GM12878 (cell line): ENCODE data around the gene HOXC12. TPM values are rescaled to one million over a fixed set of nuclear protein-coding genes. Genes with fewer than 3 reads are reported as not detected.

ENCODE experiments used
- ATAC-seq: fragments of 200-7000 bp; cut with Tn5 transposase; 3 replicates; pipeline ENCODE4 v1.9.1; 2020; ENCODE audit warnings: mild to moderate bottlenecking, moderate library complexity
- BruUV-seq: library from RNA; stranded (reverse); fragments of 400-500 nt; replicated peaks from 2 replicates; lab custom pipeline; 2021; lab: Mats Ljungman, UMichigan
- CTCF ChIA-PET: fragments of 300-600 bp; sonication (Branson Sonifier 250); formaldehyde crosslinking; extraction: SDS; loops from one replicate; lab custom pipeline; 2021; ENCODE audit warnings: inconsistent platforms; lab: Yijun Ruan, JAX
- POLR2A ChIA-PET: fragments of 350-600 bp; formaldehyde crosslinking; extraction: SDS; loops from one replicate; lab custom pipeline; 2021; ENCODE audit warnings: inconsistent platforms; lab: Charles Lee
- RAD21 ChIA-PET: fragments of 300-600 bp; sonication (Branson Sonifier 250); formaldehyde crosslinking; loops from one replicate; lab custom pipeline; 2023; ENCODE audit warnings: antibody characterized with exemption; ENCODE audit not compliant: unreplicated experiment; lab: Charles Lee
- SMC1A ChIA-PET: fragments of 300-600 bp; sonication (Branson Sonifier 250); formaldehyde crosslinking; loops from one replicate; lab custom pipeline; 2023; ENCODE audit not compliant: unreplicated experiment, uncharacterized antibody; lab: Charles Lee
- DNase-seq: peaks from one replicate; pipeline ENCODE4 v3.0.0-alpha.2; 2011; ENCODE audit warnings: low read depth, low spot score
- FAIRE-seq: peaks from 3 replicates; lab custom pipeline; 2011; peaks lifted over from hg19 to GRCh38; lab: Jason Lieb, UNC
- H2AFZ ChIP-seq: 2 replicates; pipeline ENCODE4 v1.6.0; 2011; ENCODE audit warnings: low read depth, low read length, control low read depth; ENCODE audit not compliant: control insufficient read depth
- H3K27ac ChIP-seq: 2 replicates; pipeline ENCODE4 v1.5.1; 2011; ENCODE audit warnings: control low read depth; ENCODE audit not compliant: control insufficient read depth, insufficient read depth
- H3K27me3 ChIP-seq, 2 experiments: replicated peaks in 1 of 2; 2 replicates each; pipeline versions ENCODE4 v1.6.0 to v1.6.1; 2011; ENCODE audit warnings: low read length in 1 of 2; ENCODE audit not compliant: control insufficient read depth in 2 of 2, insufficient read depth in 2 of 2
- H3K36me3 ChIP-seq, 2 experiments: 2 replicates each; pipeline ENCODE4 v1.5.1; 2011; ENCODE audit warnings: low read length in 1 of 2; ENCODE audit not compliant: control insufficient read depth in 2 of 2, insufficient read depth in 2 of 2
- H3K4me1 ChIP-seq: 2 replicates; pipeline ENCODE4 v1.6.1; 2011; ENCODE audit warnings: mild to moderate bottlenecking, low read length, moderate library complexity, mixed read lengths; ENCODE audit not compliant: control insufficient read depth, insufficient read depth
- H3K4me2 ChIP-seq: 2 replicates; pipeline ENCODE4 v1.6.0; 2011; ENCODE audit warnings: control low read depth; ENCODE audit not compliant: control insufficient read depth, insufficient read depth
- H3K4me3 ChIP-seq: fragments of 200-600 bp; sonication (generic); 2 replicates; pipeline ENCODE4 v1.5.1; 2016
- H3K79me2 ChIP-seq: 2 replicates; pipeline ENCODE4 v1.6.0; 2011; ENCODE audit warnings: low read length; ENCODE audit not compliant: control insufficient read depth, insufficient read depth
- H3K9ac ChIP-seq: 2 replicates; pipeline ENCODE4 v1.8.0; 2011; ENCODE audit warnings: low read length, control low read depth, mixed read lengths; ENCODE audit not compliant: control insufficient read depth, insufficient read depth
- H3K9me3 ChIP-seq: replicated peaks from 3 replicates; pipeline ENCODE4 v1.5.1; 2011; ENCODE audit warnings: mild to moderate bottlenecking, low read length; ENCODE audit not compliant: control insufficient read depth, insufficient read depth
- H4K20me1 ChIP-seq: 2 replicates; pipeline ENCODE4 v1.6.0; 2011; ENCODE audit not compliant: control insufficient read depth, insufficient read depth
- CEBPZ ChIP-seq: fragments of 150-350 bp; IDR thresholded peaks from 2 replicates; pipeline ENCODE4 v1.6.1; 2016; ENCODE audit warnings: low read depth, low read length
- EED ChIP-seq: sonication (generic); IDR thresholded peaks from 2 replicates; pipeline ENCODE4 v1.6.1; 2016; ENCODE audit warnings: antibody characterized with exemption, low read depth
- ESRRA ChIP-seq: IDR thresholded peaks from 2 replicates; pipeline ENCODE4 v1.6.1; 2012; ENCODE audit warnings: mild to moderate bottlenecking, low read length, improper control_type of control experiment
- EZH2 ChIP-seq: IDR thresholded peaks from 2 replicates; pipeline ENCODE4 v1.6.1; 2012; ENCODE audit warnings: low read depth, mild to moderate bottlenecking, control low read depth, inconsistent platforms, low read length, borderline replicate concordance; ENCODE audit not compliant: control insufficient read depth
- IKZF2 ChIP-seq, 2 experiments: fragments of 450-650 bp; IDR thresholded peaks; 2 replicates each; pipeline ENCODE4 v1.6.1; 2017; ENCODE audit warnings: mild to moderate bottlenecking in 2 of 2, moderate library complexity in 2 of 2
- MAX ChIP-seq: IDR thresholded peaks from 2 replicates; pipeline ENCODE4 v1.6.1; 2012; ENCODE audit warnings: low read depth, low read length, improper control_type of control experiment
- MEF2B ChIP-seq: fragments of 450-650 bp; IDR thresholded peaks from 2 replicates; pipeline ENCODE4 v1.6.1; 2018; ENCODE audit warnings: mild to moderate bottlenecking, moderate library complexity; ENCODE audit not compliant: partially characterized antibody, poor library complexity, severe bottlenecking
- NR2F1 ChIP-seq: fragments of 450-650 bp; conservative IDR thresholded peaks from 2 replicates; pipeline ENCODE4 v1.6.1; 2017; ENCODE audit warnings: mild to moderate bottlenecking
- PBX3 ChIP-seq: IDR thresholded peaks from 2 replicates; pipeline ENCODE4 v1.6.1; 2011; ENCODE audit warnings: mild to moderate bottlenecking, low read depth, low read length, moderate library complexity; ENCODE audit not compliant: insufficient replicate concordance
- POLR2AphosphoS5 ChIP-seq: IDR thresholded peaks from 2 replicates; pipeline ENCODE4 v1.6.1; 2011; ENCODE audit warnings: mild to moderate bottlenecking, low read length, inconsistent platforms
- RB1 ChIP-seq: fragments of 450-650 bp; formaldehyde crosslinking; IDR thresholded peaks from 2 replicates; pipeline ENCODE4 v1.6.1; 2017; ENCODE audit warnings: mild to moderate bottlenecking, borderline replicate concordance
- SP1 ChIP-seq: IDR thresholded peaks from one replicate; pipeline ENCODE4 v1.6.1; 2011; ENCODE audit warnings: low read depth, low read length
- TCF12 ChIP-seq: IDR thresholded peaks from 2 replicates; pipeline ENCODE4 v1.6.1; 2011; ENCODE audit warnings: low read depth, mild to moderate bottlenecking, low read length
- ZBTB40 ChIP-seq: fragments of 450-650 bp; IDR thresholded peaks from 2 replicates; pipeline ENCODE4 v1.6.1; 2016; ENCODE audit warnings: mild to moderate bottlenecking, moderate library complexity, borderline replicate concordance
- WGBS: methylation state at CpG from one replicate; pipeline ENCODE4 v1.1.6; 2016; ENCODE audit warnings: low lambda C conversion rate; ENCODE audit not compliant: insufficient replicate concordance, insufficient coverage; ENCODE audit errors: missing lambda C conversion rate; 5-methylcytosine and 5-hydroxymethylcytosine counted together
- in situ Hi-C: fragments of 300-500 bp; cut with MboI; formaldehyde crosslinking; loops from 9 replicates; pipeline ENCODE4 v1.14.3; 2018; ENCODE audit warnings: mixed read lengths
- intact Hi-C: fragments of 100-400 bp; cut with micrococcal nuclease; formaldehyde crosslinking; loops from one replicate; pipeline ENCODE4 v1.14.2; 2022; ENCODE audit not compliant: unreplicated experiment
- polyA plus RNA-seq, 11 experiments: library from polyadenylated mRNA; depleted of rRNA in 4 of 11; unstranded in 6 of 11; stranded (reverse) in 5 of 11; fragments of >200 nt; fragmentation: Nextera tagmentation in 4 of 11; fragmentation: Illumina TruSeq in 1 of 11; extraction: Ambion mirVana in 4 of 11; extraction: Trizol in 1 of 11; gene quantifications; 1 replicate in 1 of 11; 2 replicates in 10 of 11; pipeline versions ENCODE4 v1.2.1 to v1.2.3, GENCODE V29; 2011 to 2016; ENCODE audit warnings: inconsistent platforms in 2 of 11, missing spikeins in 2 of 11, low read depth in 1 of 11
- total RNA-seq, 4 experiments: library from RNA; depleted of rRNA in 3 of 4; stranded (reverse); fragments of >200 nt in 3 of 4; fragmentation: Illumina TruSeq in 1 of 4; extraction: Trizol in 1 of 4; gene quantifications; 2 replicates each; pipeline versions ENCODE4 v1.2.1 to v1.2.3, GENCODE V29; 2013 to 2021

The HOXC12 gene
- total and polyA plus RNA-seq, 10 of the 15 experiments (the other 5 are each of a cell fraction or from before 2014, with no cell fraction given): not detected

GRCh38 chr12:53982648-53983567 lies 28.2 kb downstream of the HOXC12 start:
- Histone ChIP-seq H3K79me2 (no peaks in the 10 kb centered on the region), H3K36me3 (no peaks in the 10 kb centered on the region), H3K9ac (no peak overlapping the region), H3K27me3 (peaks cover 32 to 49% of the 10 kb centered on the region in 2 experiments), H3K4me2 (no peak overlapping the region), H3K9me3 (no peaks in the 10 kb centered on the region), H4K20me1 (no peaks in the 10 kb centered on the region), H3K27ac (no peak overlapping the region), H3K4me1 (peaks cover 23% of the 10 kb centered on the region), H3K4me3 (no peak overlapping the region), H2AFZ (no peak overlapping the region)
- in situ Hi-C loops: no loop called here
- ChIA-PET SMC1A (no interaction called here), POLR2A (no interaction called here), RAD21 (no interaction called here), CTCF (no interaction called here)
- no peak for ATAC-seq
- intact Hi-C loops: loop anchor here (10.0 kb wide), 2 partner anchors 188 to 278 kb away; no protein-coding TSS in a partner anchor
- FAIRE-seq: no peak
- WGBS: 21% methylated on average over 26 of the region's 26 CpGs
- no TSS peak for BruUV-seq
- DNase-seq: no peak
- TF ChIP-seq SP1: no peak
- no peak for TF ChIP-seq MAX
- no peak for TF ChIP-seq RB1
- no peak for TF ChIP-seq CEBPZ
- TF ChIP-seq NR2F1: no peak
- no peak for TF ChIP-seq MEF2B
- no peak for TF ChIP-seq ZBTB40
- no peak for TF ChIP-seq ESRRA
- TF ChIP-seq EZH2: no peak; the same call in 1 of the 2 replicates
- TF ChIP-seq POLR2AphosphoS5: no peak
- no peak for TF ChIP-seq TCF12
- TF ChIP-seq EED: no peak
- TF ChIP-seq PBX3: no peak
- TF ChIP-seq IKZF2 (IDR thresholded peaks at IDR 0.05): no peak
